GM18951 (cell line): ENCODE measurements around the gene FKBP1A.

Source experiments
- POLR2A ChIP-seq: IDR thresholded peaks from 4 replicates; pipeline ENCODE4 v1.6.1; 2011; ENCODE audit warnings: mild to moderate bottlenecking; ENCODE audit not compliant: insufficient read length, insufficient read depth; ENCODE audit errors: extremely low read depth
- in situ Hi-C: fragments of 300-500 bp; cut with MboI; formaldehyde crosslinking; loops from one replicate; pipeline ENCODE4 v1.12.0; 2022; ENCODE audit warnings: low sequenced_read_pairs, mixed read lengths, inconsistent platforms; ENCODE audit not compliant: unreplicated experiment

The FKBP1A gene

DNA sequence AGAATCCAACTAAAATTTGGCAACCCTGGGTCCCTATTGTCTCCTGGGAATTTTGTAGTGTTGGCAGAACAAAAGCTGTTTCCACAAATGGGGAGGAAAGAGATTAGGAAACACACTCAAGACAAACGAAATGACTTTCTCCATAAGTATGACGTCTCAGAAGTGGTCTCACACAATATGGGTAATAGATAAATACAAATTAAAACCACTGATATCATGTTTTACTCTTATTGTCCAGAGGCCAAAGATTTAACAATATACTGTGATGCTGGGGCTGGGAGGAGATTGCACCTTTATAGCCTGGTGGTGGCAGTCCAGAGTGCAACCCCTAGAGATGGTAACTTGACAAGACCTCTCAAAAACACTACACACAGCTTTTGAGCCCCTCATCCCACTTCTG lies 18.6 kb downstream of the FKBP1A start:
- in situ Hi-C loops, result no loop called here
- no peak for TF ChIP-seq POLR2A

- in situ Hi-C loops, result no loop called here
- no peak for TF ChIP-seq POLR2A
Measured at GRCh38 chr20:1373614-1374013, 19.2 kb downstream of the FKBP1A start.

DNA sequence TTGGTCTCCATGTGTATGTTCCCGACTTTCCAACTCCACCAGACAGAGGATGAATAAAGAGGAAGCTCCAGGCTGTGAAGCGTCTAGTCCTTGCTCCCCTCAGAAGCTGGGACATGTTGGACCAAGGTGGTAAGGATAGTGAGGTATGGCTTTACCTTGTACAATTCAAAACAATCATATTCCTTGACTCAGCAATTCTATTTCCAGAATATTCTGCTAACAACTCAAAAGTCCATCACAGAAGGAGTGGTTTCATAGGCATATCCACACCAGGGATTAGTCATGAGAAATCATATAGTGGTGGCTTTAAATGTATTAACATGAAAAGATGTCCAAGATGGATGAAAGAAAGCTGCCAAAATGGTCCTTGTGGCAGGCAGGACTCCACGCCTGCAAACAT lies 19.8 kb downstream of the FKBP1A start:
- in situ Hi-C loops, result no loop called here
- TF ChIP-seq POLR2A, result no peak

GRCh38 chr20:1371830-1372539 lies 20.9 kb downstream of the FKBP1A start:
- in situ Hi-C loops, result no loop called here
- no peak for TF ChIP-seq POLR2A

DNA sequence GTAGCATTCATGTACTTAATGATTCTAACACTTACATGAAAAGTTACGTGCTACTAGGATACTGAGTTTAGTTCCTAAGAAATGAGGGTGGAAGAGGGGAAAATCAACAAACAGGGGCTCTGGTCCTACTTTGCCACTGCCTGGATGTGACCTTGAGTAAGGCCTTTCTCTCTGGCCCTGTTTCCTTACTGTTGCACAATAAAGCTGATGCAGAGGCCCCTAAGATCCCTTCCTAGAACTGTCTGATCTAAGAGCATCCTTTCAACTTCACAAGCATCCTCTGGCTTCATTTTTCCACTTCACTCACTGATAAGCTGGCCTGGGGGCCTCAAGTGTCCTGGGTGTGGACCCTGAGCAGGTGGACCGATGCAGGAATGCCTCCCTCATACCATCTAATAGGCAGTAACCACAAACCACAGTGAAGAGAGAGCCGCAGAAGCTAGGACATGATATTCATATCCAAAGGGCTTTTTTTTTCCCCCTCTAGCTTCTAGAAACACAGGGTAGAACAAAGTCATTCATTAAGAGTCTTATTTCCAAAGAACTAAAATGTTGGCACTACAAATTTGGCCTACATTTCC lies 21.6 kb downstream of the FKBP1A start:
- TF ChIP-seq POLR2A, result no peak
- in situ Hi-C loops, result no loop called here

GRCh38 chr20:1370548-1371110 lies 22.2 kb downstream of the FKBP1A start:
- in situ Hi-C loops, result no loop called here

GRCh38 chr20:1369970-1370369 lies 22.9 kb downstream of the FKBP1A start:
- no peak for TF ChIP-seq POLR2A
- in situ Hi-C loops, result no loop called here

More at GRCh38 chr20:1370548-1371110, 22.2 kb downstream of the FKBP1A start:
- TF ChIP-seq POLR2A, result no peak

DNA sequence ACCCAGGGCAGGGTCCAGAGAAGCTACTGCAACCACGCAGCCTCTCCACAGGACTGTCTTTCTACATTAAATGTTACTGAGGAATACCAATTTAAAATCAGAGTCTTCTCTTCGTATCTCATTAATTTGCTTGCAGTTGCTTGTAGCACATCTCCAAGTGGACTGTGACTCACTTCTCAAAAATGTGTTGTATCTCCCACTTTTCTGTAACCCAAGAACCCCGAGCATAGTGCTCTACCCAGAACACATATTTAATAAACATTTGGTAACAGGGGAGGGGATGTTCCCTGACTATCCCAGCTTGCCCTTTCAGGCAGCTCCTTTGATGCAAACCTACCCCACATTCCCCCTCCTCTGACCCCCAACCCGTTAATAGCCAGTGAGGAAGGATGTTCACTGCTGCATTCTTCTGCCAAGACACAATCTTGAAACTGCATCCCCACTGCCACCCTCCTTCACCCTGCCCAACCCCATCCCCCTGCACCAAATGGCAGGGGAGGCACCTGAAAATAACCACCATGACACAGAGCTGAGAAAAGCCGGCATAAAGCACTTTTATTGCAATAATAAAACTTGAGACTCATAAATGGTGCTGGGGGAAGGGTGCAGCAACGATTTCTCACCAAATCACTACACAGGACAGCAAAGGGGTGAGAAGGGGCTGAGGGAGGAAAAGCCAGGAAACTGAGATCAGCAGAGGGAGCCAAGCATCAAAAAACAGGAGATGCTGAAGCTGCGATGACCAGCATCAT lies 24.2 kb downstream of the FKBP1A start:
- TF ChIP-seq POLR2A, result no peak

DNA sequence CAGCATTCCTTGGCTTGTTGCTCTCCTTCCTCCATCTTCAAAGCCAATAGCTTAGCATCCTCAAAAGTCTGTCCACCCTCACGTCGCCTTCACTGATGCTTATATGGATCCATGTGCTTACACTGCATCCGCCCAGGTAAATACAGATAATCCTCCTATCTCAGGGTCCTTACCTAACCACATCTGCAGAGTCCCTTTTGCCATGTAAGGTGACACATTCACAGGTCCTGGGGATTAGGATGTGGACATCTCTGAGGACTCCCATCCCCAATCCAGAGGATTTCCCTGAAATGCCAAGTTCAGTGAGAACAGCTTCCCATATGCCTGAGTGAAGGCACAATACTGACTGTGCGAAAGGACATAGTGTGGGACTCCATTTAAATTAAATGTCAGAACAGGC lies 25.4 kb downstream of the FKBP1A start:
- in situ Hi-C loops, result no loop called here
- no peak for TF ChIP-seq POLR2A

More for the DNA sequence above, 24.2 kb downstream of the FKBP1A start:
- in situ Hi-C loops, result no loop called here

GRCh38 chr20:1364106-1364505 lies 28.7 kb downstream of the FKBP1A start:
- in situ Hi-C loops, result no loop called here
- TF ChIP-seq POLR2A, result no peak

DNA sequence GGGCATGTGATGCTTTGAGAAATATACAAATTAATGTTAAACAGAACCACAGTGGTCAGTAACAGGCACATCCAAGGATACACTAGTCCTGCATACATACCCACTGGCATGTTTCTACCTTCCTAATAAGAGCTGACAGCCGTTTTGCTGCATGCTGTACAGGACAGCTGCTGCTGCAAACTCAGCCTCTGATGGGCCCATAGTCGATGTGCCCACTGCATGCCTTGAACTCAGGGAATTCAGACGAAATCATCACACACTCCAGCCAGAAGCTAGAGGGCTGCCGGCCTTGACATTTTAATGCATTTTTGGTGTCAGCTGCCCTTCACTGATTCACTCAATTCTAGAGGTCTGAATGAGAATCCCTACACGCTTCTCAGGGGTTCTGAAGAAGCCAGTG lies 29.3 kb downstream of the FKBP1A start:
- in situ Hi-C loops, result no loop called here

GRCh38 chr20:1362484-1362883 lies 30.4 kb downstream of the FKBP1A start:
- TF ChIP-seq POLR2A, result no peak
- in situ Hi-C loops, result no loop called here

More for the DNA sequence above, 29.3 kb downstream of the FKBP1A start:
- no peak for TF ChIP-seq POLR2A

- TF ChIP-seq POLR2A, result no peak
- in situ Hi-C loops, result no loop called here
Measured at GRCh38 chr20:1360094-1360846, 32.6 kb downstream of the FKBP1A start.

- in situ Hi-C loops, result no loop called here
- no peak for TF ChIP-seq POLR2A
Measured at GRCh38 chr20:1357921-1358671, 34.8 kb downstream of the FKBP1A start.
